GM19238 (cell line): ENCODE measurements around the gene EPS8.

ENCODE experiments used
- DNase-seq: peaks from one replicate; pipeline ENCODE4 v3.0.0; 2011; ENCODE audit warnings: low spot score; ENCODE audit not compliant: insufficient read length

Gene EPS8

GRCh38 chr12:15720295-15720694, 68.9 kb downstream of the EPS8 start:
- no peak for DNase-seq

DNA sequence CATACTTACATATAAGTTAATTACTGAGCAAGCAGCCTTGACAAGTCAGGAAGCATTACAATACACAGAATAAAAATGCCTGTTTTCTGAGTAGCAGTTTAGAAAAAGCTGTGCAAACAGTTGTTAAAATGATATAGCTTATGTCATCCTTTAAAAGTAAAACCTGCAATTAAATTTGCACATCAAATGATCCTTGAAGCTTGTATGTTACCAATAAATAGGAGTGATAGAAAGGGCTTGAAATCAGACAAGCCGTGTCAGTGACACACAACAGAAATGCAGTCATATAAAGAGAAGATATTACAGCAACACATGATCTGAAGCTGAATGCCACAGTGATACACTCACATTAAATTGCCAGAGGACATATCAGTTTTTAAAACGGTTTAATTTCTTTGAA, 70.0 kb downstream of the EPS8 start:
- no peak for DNase-seq

GRCh38 chr12:15717940-15718567, 71.1 kb downstream of the EPS8 start:
- no peak for DNase-seq

- DNase-seq, result no peak
Observed at GRCh38 chr12:15716581-15716980, 72.6 kb downstream of the EPS8 start.

DNA sequence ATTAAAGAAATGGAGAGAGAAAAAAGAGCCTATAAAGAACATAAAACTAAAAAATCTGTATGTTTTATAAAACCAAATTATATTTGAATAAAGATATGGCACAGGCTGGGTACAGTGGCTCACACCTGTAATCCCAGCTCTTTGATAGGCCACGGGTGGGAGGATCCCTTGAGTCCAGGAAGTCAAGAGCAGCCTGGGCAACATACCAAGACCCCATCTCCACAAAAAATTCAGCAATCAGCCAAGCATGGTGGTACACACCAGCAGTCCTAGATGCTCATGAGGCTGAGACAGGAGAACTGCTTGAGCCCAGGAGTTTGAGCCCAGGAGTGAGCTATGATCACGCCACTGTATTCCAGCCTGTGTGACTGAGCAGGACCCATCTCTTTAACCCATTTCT, 74.9 kb downstream of the EPS8 start:
- no peak for DNase-seq

- DNase-seq, result no peak
Observed at GRCh38 chr12:15712823-15713660, 76.1 kb downstream of the EPS8 start.

DNA sequence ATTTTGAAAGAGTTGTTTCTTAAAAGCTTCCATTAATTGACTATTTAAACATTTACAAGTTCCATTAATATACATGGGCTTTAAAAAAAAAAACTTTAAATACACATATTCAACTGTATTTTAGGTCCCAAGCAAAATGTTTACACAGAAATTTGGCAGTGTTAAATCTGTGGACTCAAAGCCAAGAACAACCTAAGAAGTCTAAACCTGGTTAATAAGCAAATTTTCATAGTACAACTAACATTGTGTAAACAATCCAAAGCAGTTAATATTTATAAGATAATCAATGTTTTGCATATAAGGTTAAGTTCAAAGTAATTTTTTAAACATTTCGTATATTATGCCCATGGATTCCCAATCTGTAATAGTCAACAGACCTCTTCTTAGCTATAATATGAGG, 77.0 kb downstream of the EPS8 start:
- DNase-seq, result no peak

- no peak for DNase-seq
Observed at GRCh38 chr12:15710860-15711510, 78.2 kb downstream of the EPS8 start.

DNA sequence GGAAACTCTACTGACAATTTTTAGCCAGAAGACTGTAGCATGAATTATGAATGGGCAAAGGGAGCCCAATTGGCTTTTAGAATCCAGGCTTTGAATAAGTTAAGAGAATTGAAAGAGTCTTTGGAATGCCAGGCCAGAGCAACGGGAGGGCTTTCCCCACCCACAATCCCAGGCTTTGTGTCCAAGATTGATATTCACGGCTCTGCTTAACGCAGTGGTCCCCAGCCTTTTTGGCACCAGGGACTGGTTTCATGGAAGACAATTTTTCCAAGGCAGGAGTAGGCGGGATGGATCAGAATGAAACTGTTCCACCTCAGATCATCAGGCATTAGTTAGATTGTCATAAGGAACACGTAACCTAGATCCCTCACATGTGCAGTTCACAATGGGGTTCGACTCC, 79.6 kb downstream of the EPS8 start:
- no peak for DNase-seq

- DNase-seq, result no peak
Observed at GRCh38 chr12:15708396-15709076, 80.7 kb downstream of the EPS8 start.

DNA sequence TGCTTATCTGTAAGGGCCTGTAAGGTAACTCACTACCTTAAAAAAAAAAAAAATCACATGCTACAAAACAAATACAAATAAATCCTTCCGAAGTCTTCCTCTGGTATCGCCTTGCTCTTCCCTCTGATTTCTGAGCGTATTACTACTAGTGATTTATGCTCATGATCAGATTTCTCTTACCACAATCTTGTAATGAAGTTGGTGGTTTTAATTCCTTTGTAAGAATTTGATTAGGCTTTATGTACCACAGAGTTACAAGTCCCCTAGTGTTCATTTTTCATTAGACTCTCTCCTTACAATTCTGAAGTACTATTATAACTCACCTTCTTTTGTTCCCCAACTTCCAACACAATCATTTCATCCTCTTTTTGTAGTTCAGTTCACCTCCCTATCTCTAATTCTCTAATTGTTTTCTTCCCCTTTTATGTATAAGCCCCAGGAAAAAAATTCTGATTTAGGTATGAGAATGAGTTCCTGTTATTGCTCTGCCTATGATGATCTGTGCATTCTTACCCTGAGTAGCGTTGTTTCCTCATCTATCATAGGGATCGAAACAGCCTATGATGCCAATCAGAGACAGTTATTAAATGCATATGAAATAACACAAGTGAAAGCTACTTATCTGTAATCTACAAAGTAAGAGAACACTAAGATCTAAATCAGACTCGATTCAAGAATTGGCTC, 81.5 kb downstream of the EPS8 start:
- no peak for DNase-seq

GRCh38 chr12:15706010-15706676, 83.0 kb downstream of the EPS8 start:
- no peak for DNase-seq

- no peak for DNase-seq
Observed at GRCh38 chr12:15705606-15706005, 83.6 kb downstream of the EPS8 start.

- DNase-seq, result no peak
Observed at GRCh38 chr12:15702276-15702675, 86.9 kb downstream of the EPS8 start.

DNA sequence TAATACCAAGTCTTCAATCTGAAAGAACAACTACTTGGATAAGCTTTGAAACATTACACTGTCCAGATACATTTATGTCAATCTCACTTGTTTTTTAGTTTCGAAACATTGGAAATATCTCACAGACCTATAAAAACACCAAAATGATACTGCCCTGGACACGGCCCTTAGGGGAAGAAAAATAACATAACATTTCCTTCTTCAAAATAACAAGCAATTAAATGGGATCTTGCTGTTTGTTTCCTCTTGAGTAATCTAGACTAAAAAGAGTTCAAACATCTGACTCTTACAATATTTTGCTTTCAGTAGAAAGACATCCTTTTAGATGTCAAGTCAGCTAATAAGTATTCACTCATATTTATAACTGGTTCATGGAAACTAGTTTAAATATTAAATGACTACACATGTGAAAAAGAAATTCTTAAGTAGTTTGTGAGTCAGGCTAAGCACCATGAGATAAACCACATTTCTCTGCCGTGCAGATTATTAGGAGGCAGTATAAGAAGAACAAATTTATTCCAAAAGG, 87.5 kb downstream of the EPS8 start:
- DNase-seq, result no peak

DNA sequence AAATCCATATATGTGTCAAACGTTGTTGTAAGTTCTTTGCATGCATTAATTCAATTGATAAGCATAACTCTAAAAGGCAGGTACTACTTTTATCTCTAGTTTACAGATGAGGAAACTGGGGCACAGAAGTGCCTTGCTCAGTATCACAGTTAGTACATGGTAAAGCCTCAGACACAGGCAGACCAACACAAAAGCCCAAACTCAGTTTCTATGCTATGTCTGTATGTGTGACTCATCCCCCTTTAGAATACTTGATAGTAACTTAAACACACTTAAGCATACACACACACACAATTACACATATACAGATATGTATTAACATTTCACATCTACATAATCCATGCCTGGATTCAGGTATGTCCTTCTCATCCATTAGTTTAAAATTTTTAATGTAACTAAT, 88.0 kb downstream of the EPS8 start:
- DNase-seq, result no peak

DNA sequence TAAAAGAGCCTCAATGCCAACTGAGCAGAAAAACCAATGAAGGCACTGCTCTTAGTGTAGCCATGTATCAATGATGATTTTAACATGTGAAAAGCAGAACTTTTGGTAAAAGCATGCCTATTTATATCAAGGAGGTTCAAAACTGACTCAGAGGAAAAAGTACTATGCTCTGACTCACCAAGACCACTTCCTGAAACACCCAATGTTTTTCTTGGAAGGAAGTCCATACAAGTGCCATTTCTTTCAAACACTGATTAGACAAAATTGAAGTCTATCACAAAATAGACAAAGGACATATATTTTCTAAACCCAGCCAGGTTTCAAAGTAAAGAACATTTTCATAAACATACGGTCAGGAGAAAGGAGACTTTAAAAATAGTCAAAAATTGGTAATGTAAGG, 88.6 kb downstream of the EPS8 start:
- DNase-seq, result no peak

DNA sequence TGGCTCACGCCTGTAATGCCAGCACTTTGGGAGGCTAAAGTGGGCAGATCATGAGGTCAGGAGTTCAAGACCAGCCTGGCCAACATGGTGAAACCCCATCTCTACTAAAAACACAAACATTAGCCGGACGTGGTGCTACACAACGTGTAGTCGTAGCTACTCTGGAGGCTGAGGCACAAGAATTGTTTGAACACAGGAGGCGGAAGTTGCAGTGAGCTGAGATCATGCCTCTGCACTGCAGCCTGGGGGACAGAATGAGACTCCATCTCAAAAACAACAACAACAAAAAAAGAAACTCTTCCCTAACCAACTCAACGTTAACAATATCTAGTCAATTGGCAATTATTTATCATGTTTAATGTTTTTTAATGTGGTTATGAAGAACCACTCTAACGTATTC, 89.3 kb downstream of the EPS8 start:
- no peak for DNase-seq

DNA sequence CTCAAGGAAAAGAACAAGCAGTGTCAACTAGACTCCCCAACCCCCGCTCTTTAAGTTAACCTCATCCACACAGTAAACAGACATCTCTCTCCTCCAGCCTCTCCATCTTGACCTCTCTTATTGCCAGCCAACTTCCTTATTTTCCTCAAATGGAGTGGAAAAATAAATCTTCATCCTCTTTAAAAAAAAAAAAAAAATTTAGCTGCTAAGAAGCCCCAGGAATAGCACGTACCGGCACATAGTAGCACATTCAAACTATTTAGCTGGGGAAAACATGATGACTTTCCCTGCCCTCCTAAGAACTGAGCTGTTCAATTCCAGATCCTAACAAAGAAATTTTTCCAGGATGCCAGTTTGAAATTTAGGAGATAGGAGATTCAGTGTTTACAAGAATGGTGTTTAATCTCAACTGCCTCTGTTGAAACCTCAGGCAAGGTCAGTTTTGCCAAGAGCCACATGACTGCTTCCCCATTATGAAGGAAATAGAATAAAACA, 90.8 kb downstream of the EPS8 start:
- DNase-seq, result no peak

- no peak for DNase-seq
Observed at GRCh38 chr12:15697201-15697600, 92.0 kb downstream of the EPS8 start.
